Measurements from ENCODE around the gene RAP1GAP. TPM values are rescaled to one million over a fixed set of nuclear protein-coding genes. Genes with fewer than 3 reads are reported as not detected.

RAP1GAP gene
- total RNA-seq, 1 experiment from 2014 or later: 7.2 TPM

DNA sequence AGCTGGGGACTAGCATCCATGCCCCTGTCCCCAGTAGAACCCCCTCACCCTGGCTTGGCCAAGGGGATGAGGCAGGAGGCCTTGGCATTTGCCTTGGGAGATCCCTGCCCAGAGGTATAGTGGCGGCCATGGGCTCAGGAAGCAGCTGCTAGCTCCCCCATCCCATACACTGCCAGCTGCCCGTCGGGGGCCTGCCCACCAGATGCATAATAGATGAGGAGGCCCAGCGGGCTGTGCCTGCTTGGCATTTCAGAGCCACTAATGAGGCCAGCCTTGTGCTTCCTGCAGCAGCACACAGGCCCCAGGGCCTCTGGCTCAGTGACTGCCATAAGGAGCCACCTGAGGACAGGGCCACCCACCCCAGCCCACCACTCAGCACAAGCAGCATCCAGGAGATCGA, 23.6 kb downstream of the RAP1GAP start:
- Mint-ChIP-seq H3K9me3 (ENCODE audit: unreplicated experiment) (no peaks in the 10 kb centered on the region), H3K27me3 (ENCODE audit: insufficient read depth, unreplicated experiment) (no peaks in the 10 kb centered on the region), H3K4me3 (ENCODE audit: unreplicated experiment) (no peak overlapping the region), H3K4me1 (ENCODE audit: low read depth, unreplicated experiment) (no peaks in the 10 kb centered on the region), H3K36me3 (ENCODE audit: insufficient read depth, unreplicated experiment) (no peaks in the 10 kb centered on the region), H3K27ac (ENCODE audit: unreplicated experiment) (no peak overlapping the region)
- Histone ChIP-seq H3K27me3 (replicated peaks; ENCODE audit: control insufficient read depth, insufficient read depth, low read length) (no peaks in the 10 kb centered on the region; the same call in 1 of the 2 replicates), H3K4me1 (no peaks in the 10 kb centered on the region), H3K9me3 (no peaks in the 10 kb centered on the region), H3K4me3 (ENCODE audit: low read depth, low read length) (no peak overlapping the region), H3K36me3 (ENCODE audit: control insufficient read depth, insufficient read depth, low read length) (no peaks in the 10 kb centered on the region)
- no peak for DNase-seq
- intact Hi-C loops (cut with micrococcal nuclease; ENCODE audit: unreplicated experiment): no loop called here
- TF ChIP-seq, protein P1, sequence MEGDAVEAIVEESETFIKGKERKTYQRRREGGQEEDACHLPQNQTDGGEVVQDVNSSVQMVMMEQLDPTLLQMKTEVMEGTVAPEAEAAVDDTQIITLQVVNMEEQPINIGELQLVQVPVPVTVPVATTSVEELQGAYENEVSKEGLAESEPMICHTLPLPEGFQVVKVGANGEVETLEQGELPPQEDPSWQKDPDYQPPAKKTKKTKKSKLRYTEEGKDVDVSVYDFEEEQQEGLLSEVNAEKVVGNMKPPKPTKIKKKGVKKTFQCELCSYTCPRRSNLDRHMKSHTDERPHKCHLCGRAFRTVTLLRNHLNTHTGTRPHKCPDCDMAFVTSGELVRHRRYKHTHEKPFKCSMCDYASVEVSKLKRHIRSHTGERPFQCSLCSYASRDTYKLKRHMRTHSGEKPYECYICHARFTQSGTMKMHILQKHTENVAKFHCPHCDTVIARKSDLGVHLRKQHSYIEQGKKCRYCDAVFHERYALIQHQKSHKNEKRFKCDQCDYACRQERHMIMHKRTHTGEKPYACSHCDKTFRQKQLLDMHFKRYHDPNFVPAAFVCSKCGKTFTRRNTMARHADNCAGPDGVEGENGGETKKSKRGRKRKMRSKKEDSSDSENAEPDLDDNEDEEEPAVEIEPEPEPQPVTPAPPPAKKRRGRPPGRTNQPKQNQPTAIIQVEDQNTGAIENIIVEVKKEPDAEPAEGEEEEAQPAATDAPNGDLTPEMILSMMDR (IDR thresholded peaks at IDR 0.05; ENCODE audit: insufficient read depth in 1 of 2, low read depth in 1 of 2, low read length in 1 of 2, severe bottlenecking in 1 of 2, unreplicated experiment in 1 of 2): no peak
- no TSS peak for BruUV-seq (replicated peaks)
- ChIA-PET CTCF (no interaction called here), POLR2A (no interaction called here)

DNA sequence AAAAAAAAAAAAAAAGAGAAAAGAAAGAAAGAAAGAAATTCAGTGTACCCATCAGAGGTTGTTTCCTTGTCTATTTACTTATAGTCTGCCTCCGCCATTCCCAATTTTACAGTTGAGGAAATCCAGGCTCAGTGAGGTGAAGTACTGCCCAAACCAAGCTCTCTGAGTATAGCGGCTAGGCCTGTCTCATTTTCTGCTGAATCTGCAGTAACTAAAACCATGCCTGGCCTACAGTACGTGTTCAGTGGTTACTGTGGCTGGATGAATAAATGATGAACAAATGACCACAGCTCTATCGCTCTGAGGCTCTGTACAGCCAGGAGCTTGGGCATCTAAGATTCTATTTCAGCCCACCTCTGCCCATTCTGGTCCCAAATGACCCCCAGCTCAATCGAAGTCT, 24.3 kb downstream of the RAP1GAP start:
- CTCF ChIA-PET: no interaction called here
- BruUV-seq (replicated peaks): no TSS peak
- no peaks in the 10 kb centered on the region; the same call in 1 of the 2 replicates for H3K27me3 ChIP-seq (replicated peaks; ENCODE audit: control insufficient read depth, insufficient read depth, low read length)
- H3K36me3 Mint-ChIP-seq (ENCODE audit: insufficient read depth, unreplicated experiment): no peaks in the 10 kb centered on the region
- DNase-seq: no peak
- no peak overlapping the region for H3K4me3 Mint-ChIP-seq (ENCODE audit: unreplicated experiment)
- intact Hi-C loops (cut with micrococcal nuclease; ENCODE audit: unreplicated experiment): no loop called here
- no peak overlapping the region for H3K27ac Mint-ChIP-seq (ENCODE audit: unreplicated experiment)
- no peaks in the 10 kb centered on the region for H3K4me1 ChIP-seq
- peaks cover 5% of the 10 kb centered on the region for H3K4me1 Mint-ChIP-seq (ENCODE audit: low read depth, unreplicated experiment)
- TF ChIP-seq, protein P1 (IDR thresholded peaks at IDR 0.05; ENCODE audit: insufficient read depth in 1 of 2, low read depth in 1 of 2, low read length in 1 of 2, severe bottlenecking in 1 of 2, unreplicated experiment in 1 of 2): no peak
- POLR2A ChIA-PET: no interaction called here
- no peaks in the 10 kb centered on the region for H3K36me3 ChIP-seq (ENCODE audit: control insufficient read depth, insufficient read depth, low read length)
- H3K27me3 Mint-ChIP-seq (ENCODE audit: insufficient read depth, unreplicated experiment): no peaks in the 10 kb centered on the region
- H3K9me3 Mint-ChIP-seq (ENCODE audit: unreplicated experiment): no peaks in the 10 kb centered on the region
- H3K9me3 ChIP-seq: no peaks in the 10 kb centered on the region
- H3K4me3 ChIP-seq (ENCODE audit: low read depth, low read length): no peak overlapping the region

DNA sequence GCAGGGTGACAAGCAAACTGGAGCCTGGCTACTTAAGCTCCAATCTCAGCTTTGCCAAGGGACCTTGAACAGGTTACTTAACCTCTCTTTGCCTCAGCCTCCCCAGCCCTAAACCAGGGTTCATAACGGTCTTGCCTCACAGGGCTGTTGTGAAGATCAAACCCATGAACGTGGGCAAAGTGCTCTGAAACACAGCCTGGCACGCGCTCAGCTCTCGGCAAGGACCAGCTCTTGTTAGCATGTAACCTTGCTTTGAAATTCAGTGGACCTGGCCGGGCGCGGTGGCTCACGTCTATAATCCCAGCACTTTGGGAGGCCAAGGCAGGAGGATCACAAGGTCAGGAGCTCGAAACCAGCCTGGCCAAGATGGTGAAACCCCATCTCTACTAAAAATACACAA, 24.8 kb downstream of the RAP1GAP start:
- DNase-seq: no peak
- Histone ChIP-seq H3K4me1 (no peaks in the 10 kb centered on the region), H3K9me3 (no peaks in the 10 kb centered on the region), H3K4me3 (ENCODE audit: low read depth, low read length) (no peak overlapping the region), H3K27me3 (replicated peaks; ENCODE audit: control insufficient read depth, insufficient read depth, low read length) (no peaks in the 10 kb centered on the region), H3K36me3 (ENCODE audit: control insufficient read depth, insufficient read depth, low read length) (no peaks in the 10 kb centered on the region)
- Mint-ChIP-seq H3K36me3 (ENCODE audit: insufficient read depth, unreplicated experiment) (no peaks in the 10 kb centered on the region), H3K4me1 (ENCODE audit: low read depth, unreplicated experiment) (peaks cover 6% of the 10 kb centered on the region), H3K27ac (ENCODE audit: unreplicated experiment) (no peak overlapping the region), H3K27me3 (ENCODE audit: insufficient read depth, unreplicated experiment) (no peaks in the 10 kb centered on the region), H3K9me3 (ENCODE audit: unreplicated experiment) (no peaks in the 10 kb centered on the region), H3K4me3 (ENCODE audit: unreplicated experiment) (no peak overlapping the region)
- no TSS peak for BruUV-seq (replicated peaks)
- CTCF ChIA-PET: no interaction called here
- intact Hi-C loops (cut with micrococcal nuclease; ENCODE audit: unreplicated experiment): no loop called here
- POLR2A ChIA-PET: no interaction called here
- TF ChIP-seq, protein P1 (IDR thresholded peaks at IDR 0.05; ENCODE audit: insufficient read depth in 1 of 2, low read depth in 1 of 2, low read length in 1 of 2, severe bottlenecking in 1 of 2, unreplicated experiment in 1 of 2): no peak
